Measurements from ENCODE around the gene CAMSAP2. TPM values are rescaled to one million over a fixed set of nuclear protein-coding genes. Genes with fewer than 3 reads are reported as not detected.

Gene CAMSAP2
- total RNA-seq, 1 donor from 2014 or later, result 49.4 TPM

DNA sequence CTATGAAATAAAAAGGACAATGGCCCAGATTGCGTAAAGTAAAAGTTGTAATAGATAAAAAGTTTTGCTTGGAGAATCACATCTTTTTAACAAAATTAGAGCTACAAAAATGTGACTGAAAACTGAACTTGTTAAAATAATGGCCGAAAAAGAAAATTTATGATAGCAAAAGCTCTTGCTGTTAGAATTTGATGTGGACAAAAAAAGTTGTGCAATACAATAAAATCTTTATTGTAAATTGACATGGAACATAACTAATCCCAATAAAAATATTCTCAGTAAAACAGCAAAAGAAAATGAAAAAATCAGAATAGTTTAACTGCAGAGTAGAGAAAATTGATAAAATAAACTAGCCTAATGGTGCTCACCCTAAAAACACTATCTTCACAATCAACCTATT, 11.4 kb upstream of the CAMSAP2 start:
- Histone ChIP-seq H2AFZ (ENCODE audit: low read depth, low read length) (no peak overlapping the region), H3K4me1 (ENCODE audit: insufficient read depth, low read length) (no peaks in the 10 kb centered on the region), H3K36me3 (ENCODE audit: insufficient read depth, low read length) (no peaks in the 10 kb centered on the region), H3K27ac (ENCODE audit: low read depth, low read length) (no peak overlapping the region), H3K79me2 (ENCODE audit: insufficient read depth, low read length) (no peaks in the 10 kb centered on the region), H3K4me2 (ENCODE audit: low read length) (no peak overlapping the region), H3K9me3 (ENCODE audit: insufficient read depth, low read depth, low read length) (no peaks in the 10 kb centered on the region), H3K27me3 (ENCODE audit: insufficient read depth, low read length) (no peaks in the 10 kb centered on the region), H4K20me1 (ENCODE audit: insufficient read depth, low read length) (no peaks in the 10 kb centered on the region), H3K4me3 (ENCODE audit: insufficient read depth, low read depth, low read length) (no peak overlapping the region), H3K9ac (ENCODE audit: low read length) (no peak overlapping the region)
- peaks cover 3% of the 10 kb centered on the region for H3K9me3 Mint-ChIP-seq (ENCODE audit: unreplicated experiment)
- no peak for DNase-seq (ENCODE audit: low read depth)
- no peak overlapping the region for H3K4me3 Mint-ChIP-seq (ENCODE audit: unreplicated experiment)
- no peaks in the 10 kb centered on the region for H3K4me1 Mint-ChIP-seq (ENCODE audit: low read depth, unreplicated experiment)
- TF ChIP-seq, protein P1, sequence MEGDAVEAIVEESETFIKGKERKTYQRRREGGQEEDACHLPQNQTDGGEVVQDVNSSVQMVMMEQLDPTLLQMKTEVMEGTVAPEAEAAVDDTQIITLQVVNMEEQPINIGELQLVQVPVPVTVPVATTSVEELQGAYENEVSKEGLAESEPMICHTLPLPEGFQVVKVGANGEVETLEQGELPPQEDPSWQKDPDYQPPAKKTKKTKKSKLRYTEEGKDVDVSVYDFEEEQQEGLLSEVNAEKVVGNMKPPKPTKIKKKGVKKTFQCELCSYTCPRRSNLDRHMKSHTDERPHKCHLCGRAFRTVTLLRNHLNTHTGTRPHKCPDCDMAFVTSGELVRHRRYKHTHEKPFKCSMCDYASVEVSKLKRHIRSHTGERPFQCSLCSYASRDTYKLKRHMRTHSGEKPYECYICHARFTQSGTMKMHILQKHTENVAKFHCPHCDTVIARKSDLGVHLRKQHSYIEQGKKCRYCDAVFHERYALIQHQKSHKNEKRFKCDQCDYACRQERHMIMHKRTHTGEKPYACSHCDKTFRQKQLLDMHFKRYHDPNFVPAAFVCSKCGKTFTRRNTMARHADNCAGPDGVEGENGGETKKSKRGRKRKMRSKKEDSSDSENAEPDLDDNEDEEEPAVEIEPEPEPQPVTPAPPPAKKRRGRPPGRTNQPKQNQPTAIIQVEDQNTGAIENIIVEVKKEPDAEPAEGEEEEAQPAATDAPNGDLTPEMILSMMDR (IDR thresholded peaks at IDR 0.05; ENCODE audit: insufficient read depth, low read depth, low read length), result no peak
- TF ChIP-seq EZH2 (IDR thresholded peaks at IDR 0.05; ENCODE audit: insufficient read depth, low read length), result no peak
- no peaks in the 10 kb centered on the region for H3K36me3 Mint-ChIP-seq (ENCODE audit: low read depth, unreplicated experiment)
- FAIRE-seq, result no peak
- H3K27me3 Mint-ChIP-seq (ENCODE audit: low read depth, unreplicated experiment), result no peaks in the 10 kb centered on the region
- H3K27ac Mint-ChIP-seq (ENCODE audit: unreplicated experiment), result no peak overlapping the region

DNA sequence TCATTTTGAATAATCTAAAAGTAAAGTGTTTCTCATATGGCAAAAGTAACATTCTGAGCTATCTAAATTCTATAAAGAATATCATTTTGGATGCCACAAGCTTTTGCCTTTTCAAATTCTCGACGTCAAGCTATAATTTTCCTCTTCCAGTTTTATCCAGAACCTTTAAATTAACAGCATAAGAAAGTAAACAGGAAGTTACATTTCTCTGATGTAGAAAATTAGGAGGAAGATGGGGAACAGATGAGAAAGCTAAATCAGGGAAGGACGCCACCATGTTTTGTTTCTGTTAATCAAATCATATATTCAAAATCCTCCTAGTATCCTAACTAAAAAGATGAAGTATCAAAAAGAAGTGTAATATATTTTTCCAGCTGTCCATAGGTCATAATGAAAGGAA, 8.8 kb upstream of the CAMSAP2 start:
- H3K27ac ChIP-seq (ENCODE audit: low read depth, low read length), result no peak overlapping the region
- DNase-seq (ENCODE audit: low read depth) (no peak), FAIRE-seq (no peak)
- no peaks in the 10 kb centered on the region for H3K79me2 ChIP-seq (ENCODE audit: insufficient read depth, low read length)
- TF ChIP-seq, protein P1 (IDR thresholded peaks at IDR 0.05; ENCODE audit: insufficient read depth, low read depth, low read length), result no peak
- H3K36me3 ChIP-seq (ENCODE audit: insufficient read depth, low read length), result no peaks in the 10 kb centered on the region
- Mint-ChIP-seq H3K27me3 (ENCODE audit: low read depth, unreplicated experiment) (no peaks in the 10 kb centered on the region), H3K4me3 (ENCODE audit: unreplicated experiment) (no peak overlapping the region), H3K9me3 (ENCODE audit: unreplicated experiment) (peaks cover 3% of the 10 kb centered on the region), H3K36me3 (ENCODE audit: low read depth, unreplicated experiment) (no peaks in the 10 kb centered on the region), H3K27ac (ENCODE audit: unreplicated experiment) (no peak overlapping the region), H3K4me1 (ENCODE audit: low read depth, unreplicated experiment) (peaks cover 1% of the 10 kb centered on the region)
- H3K4me2 ChIP-seq (ENCODE audit: low read length), result no peak overlapping the region
- no peaks in the 10 kb centered on the region for H3K27me3 ChIP-seq (ENCODE audit: insufficient read depth, low read length)
- H3K9me3 ChIP-seq (ENCODE audit: insufficient read depth, low read depth, low read length), result no peaks in the 10 kb centered on the region
- H3K4me1 ChIP-seq (ENCODE audit: insufficient read depth, low read length), result no peaks in the 10 kb centered on the region
- H4K20me1 ChIP-seq (ENCODE audit: insufficient read depth, low read length), result no peaks in the 10 kb centered on the region
- no peak overlapping the region for H3K9ac ChIP-seq (ENCODE audit: low read length)
- H2AFZ ChIP-seq (ENCODE audit: low read depth, low read length), result no peak overlapping the region
- no peak overlapping the region for H3K4me3 ChIP-seq (ENCODE audit: insufficient read depth, low read depth, low read length)

DNA sequence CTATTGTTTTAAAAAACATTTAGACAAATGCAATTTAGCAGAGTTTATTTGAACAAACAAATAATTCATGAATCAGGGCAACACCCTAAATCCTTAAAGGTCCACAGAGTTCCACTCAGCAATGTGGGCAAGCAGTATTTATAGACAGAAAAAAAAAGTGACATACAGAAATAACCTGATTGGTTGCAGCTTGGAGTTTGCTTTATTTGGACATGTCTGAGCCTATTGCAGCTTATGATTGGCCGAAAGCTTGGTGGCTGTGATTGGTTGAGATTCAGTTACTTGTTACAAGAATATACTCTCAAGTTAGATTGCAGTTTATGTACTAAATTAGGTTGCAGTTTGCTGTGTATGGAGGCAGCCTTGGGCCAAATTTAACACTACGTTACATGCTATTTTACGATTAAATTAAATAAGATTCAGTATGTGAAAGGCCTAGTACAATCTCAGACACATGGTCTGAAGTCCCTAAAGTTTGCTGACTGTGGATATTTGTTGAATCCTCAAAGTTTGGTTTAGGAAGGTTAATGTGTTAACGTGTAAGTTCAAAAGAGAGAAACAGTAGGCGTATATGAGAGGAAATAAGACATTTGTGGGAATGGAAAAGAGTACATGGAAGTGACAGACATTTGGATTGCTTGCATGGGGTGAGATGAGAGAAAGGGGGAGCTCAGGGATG, 6.9 kb upstream of the CAMSAP2 start:
- Histone ChIP-seq H3K9ac (ENCODE audit: low read length) (no peak overlapping the region), H2AFZ (ENCODE audit: low read depth, low read length) (no peak overlapping the region), H3K27me3 (ENCODE audit: insufficient read depth, low read length) (no peaks in the 10 kb centered on the region), H3K4me1 (ENCODE audit: insufficient read depth, low read length) (no peaks in the 10 kb centered on the region), H3K4me2 (ENCODE audit: low read length) (no peak overlapping the region), H3K79me2 (ENCODE audit: insufficient read depth, low read length) (no peaks in the 10 kb centered on the region), H3K36me3 (ENCODE audit: insufficient read depth, low read length) (no peaks in the 10 kb centered on the region), H3K27ac (ENCODE audit: low read depth, low read length) (no peak overlapping the region), H3K4me3 (ENCODE audit: insufficient read depth, low read depth, low read length) (no peak overlapping the region), H4K20me1 (ENCODE audit: insufficient read depth, low read length) (no peaks in the 10 kb centered on the region), H3K9me3 (ENCODE audit: insufficient read depth, low read depth, low read length) (no peaks in the 10 kb centered on the region)
- H3K4me3 Mint-ChIP-seq (ENCODE audit: unreplicated experiment), result no peak overlapping the region
- no peak for FAIRE-seq
- peak overlapping the region; percentile 2 for H3K27ac Mint-ChIP-seq (ENCODE audit: unreplicated experiment)
- peaks cover 1% of the 10 kb centered on the region for H3K4me1 Mint-ChIP-seq (ENCODE audit: low read depth, unreplicated experiment)
- TF ChIP-seq, protein P1 (IDR thresholded peaks at IDR 0.05; ENCODE audit: insufficient read depth, low read depth, low read length), result no peak
- no peak for TF ChIP-seq EZH2 (IDR thresholded peaks at IDR 0.05; ENCODE audit: insufficient read depth, low read length)
- peaks cover 3% of the 10 kb centered on the region for H3K9me3 Mint-ChIP-seq (ENCODE audit: unreplicated experiment)
- no peaks in the 10 kb centered on the region for H3K36me3 Mint-ChIP-seq (ENCODE audit: low read depth, unreplicated experiment)
- no peak for DNase-seq (ENCODE audit: low read depth)
- H3K27me3 Mint-ChIP-seq (ENCODE audit: low read depth, unreplicated experiment), result no peaks in the 10 kb centered on the region
